Caco-2 (cell line): ENCODE results near the gene COX18. TPM values are rescaled to one million over a fixed set of nuclear protein-coding genes. Genes with fewer than 3 reads are reported as not detected.

Experiments used
- BruUV-seq: library from RNA; stranded (reverse); fragments of 400-500 nt; replicated peaks from 2 replicates; lab custom pipeline; 2021; lab: Mats Ljungman, UMichigan
- CTCF ChIA-PET: fragments of 300-600 bp; sonication (Branson Sonifier 250); formaldehyde crosslinking; loops from one replicate; lab custom pipeline; 2022; ENCODE audit warnings: antibody characterized with exemption; lab: Charles Lee
- POLR2A ChIA-PET: fragments of 300-600 bp; sonication (Branson Sonifier 250); formaldehyde crosslinking; loops from one replicate; lab custom pipeline; 2022; ENCODE audit warnings: antibody characterized with exemption; lab: Charles Lee
- DNase-seq, 2 experiments: peaks; one replicate each; pipeline versions ENCODE4 v3.0.0 to v3.0.0-alpha.2; 2020 to 2022
- H3K27me3 ChIP-seq: replicated peaks from 2 replicates; pipeline ENCODE4 v1.6.0; 2011; ENCODE audit warnings: low read length; ENCODE audit not compliant: control insufficient read depth, insufficient read depth
- H3K36me3 ChIP-seq: 2 replicates; pipeline ENCODE4 v1.5.1; 2011; ENCODE audit warnings: low read length; ENCODE audit not compliant: control insufficient read depth, insufficient read depth
- H3K4me1 ChIP-seq: fragments of 250-450 bp; sonication (Bioruptor Pico); 2 replicates; pipeline ENCODE4 v1.5.1; 2020; ENCODE audit warnings: mild to moderate bottlenecking
- H3K4me3 ChIP-seq: 2 replicates; pipeline ENCODE4 v1.5.1; 2011; ENCODE audit warnings: low read depth, mild to moderate bottlenecking, control low read depth, low read length
- H3K9me3 ChIP-seq: fragments of 250-450 bp; sonication (Bioruptor Pico); 2 replicates; pipeline ENCODE4 v1.5.1; 2020; ENCODE audit warnings: mild to moderate bottlenecking, moderate library complexity
- H3K27ac Mint-ChIP-seq: one replicate; pipeline ENCODE4 v1.8.0; 2022; ENCODE audit warnings: mixed read lengths; ENCODE audit not compliant: unreplicated experiment
- H3K27me3 Mint-ChIP-seq: one replicate; pipeline ENCODE4 v1.8.0; 2022; ENCODE audit warnings: mixed read lengths; ENCODE audit not compliant: insufficient read depth, unreplicated experiment
- H3K36me3 Mint-ChIP-seq: one replicate; pipeline ENCODE4 v1.8.0; 2022; ENCODE audit warnings: mild to moderate bottlenecking, mixed read lengths; ENCODE audit not compliant: insufficient read depth, unreplicated experiment
- H3K4me1 Mint-ChIP-seq: one replicate; pipeline ENCODE4 v1.8.0; 2022; ENCODE audit warnings: low read depth, mixed read lengths; ENCODE audit not compliant: unreplicated experiment
- H3K4me3 Mint-ChIP-seq: one replicate; pipeline ENCODE4 v1.8.0; 2022; ENCODE audit warnings: mild to moderate bottlenecking, moderate library complexity, mixed read lengths; ENCODE audit not compliant: unreplicated experiment
- H3K9me3 Mint-ChIP-seq: one replicate; pipeline ENCODE4 v1.8.0; 2022; ENCODE audit warnings: mixed read lengths; ENCODE audit not compliant: unreplicated experiment
- CTCF ChIP-seq, 2 experiments: fragments of 200-600 bp in 1 of 2; IDR thresholded peaks; 1 replicate in 1 of 2; 2 replicates in 1 of 2; pipeline versions ENCODE4 v1.5.1 to v1.8.0; 2011 to 2022; ENCODE audit warnings: antibody characterized with exemption in 1 of 2, control low read depth in 1 of 2, inconsistent platforms in 1 of 2, low read depth in 1 of 2, low read length in 1 of 2, mild to moderate bottlenecking in 1 of 2, moderate library complexity in 1 of 2; ENCODE audit not compliant: insufficient read depth in 1 of 2, severe bottlenecking in 1 of 2, unreplicated experiment in 1 of 2
- intact Hi-C: fragments of 100-400 bp; cut with micrococcal nuclease; formaldehyde crosslinking; loops from one replicate; pipeline ENCODE4 v1.10.0; 2022; ENCODE audit not compliant: unreplicated experiment
- total RNA-seq: library from RNA; stranded (reverse); gene quantifications from 2 replicates; pipeline ENCODE4 v1.2.3, GENCODE V29; 2022

The COX18 gene
- total RNA-seq, 1 experiment from 2014 or later, result 11.6 TPM

GRCh38 chr4:73028621-73029020 lies 40.9 kb downstream of the COX18 start:
- Histone ChIP-seq H3K27me3 (no peaks in the 10 kb centered on the region), H3K4me3 (no peak overlapping the region), H3K36me3 (no peaks in the 10 kb centered on the region), H3K4me1 (no peaks in the 10 kb centered on the region), H3K9me3 (no peaks in the 10 kb centered on the region)
- Mint-ChIP-seq H3K36me3 (peaks cover 6% of the 10 kb centered on the region), H3K4me3 (no peak overlapping the region), H3K27ac (no peak overlapping the region), H3K4me1 (no peaks in the 10 kb centered on the region), H3K27me3 (peaks cover 13% of the 10 kb centered on the region), H3K9me3 (no peaks in the 10 kb centered on the region)
- CTCF ChIA-PET, result no interaction called here
- intact Hi-C loops, result no loop called here
- no peak for TF ChIP-seq CTCF (IDR thresholded peaks at IDR 0.05; ENCODE audit: insufficient read depth in 1 of 2, low read depth in 1 of 2, low read length in 1 of 2, severe bottlenecking in 1 of 2, unreplicated experiment in 1 of 2)
- no peak for DNase-seq
- POLR2A ChIA-PET, result no interaction called here
- no TSS peak for BruUV-seq

- Mint-ChIP-seq H3K27me3 (peaks cover 10% of the 10 kb centered on the region), H3K4me3 (no peak overlapping the region), H3K4me1 (no peaks in the 10 kb centered on the region), H3K9me3 (no peaks in the 10 kb centered on the region), H3K27ac (no peak overlapping the region), H3K36me3 (peaks cover 6% of the 10 kb centered on the region)
- DNase-seq, result peak in 1 of 2 experiments; percentile 29
- H3K27me3 ChIP-seq, result no peaks in the 10 kb centered on the region
- intact Hi-C loops, result loop anchor here (1.0 kb wide), 1 partner anchor 695 kb away; no protein-coding TSS in a partner anchor
- no peaks in the 10 kb centered on the region for H3K4me1 ChIP-seq
- no peak overlapping the region for H3K4me3 ChIP-seq
- TF ChIP-seq CTCF (IDR thresholded peaks at IDR 0.05; ENCODE audit: insufficient read depth in 1 of 2, low read depth in 1 of 2, low read length in 1 of 2, severe bottlenecking in 1 of 2, unreplicated experiment in 1 of 2), result peak; percentile 26 to 47
- ChIA-PET CTCF (interaction anchor here (0.7 kb wide), 1 partner anchor 411 kb away, joined by 3 read pairs; no protein-coding TSS in a partner anchor), POLR2A (no interaction called here)
- H3K9me3 ChIP-seq, result no peaks in the 10 kb centered on the region
- no TSS peak for BruUV-seq
- no peaks in the 10 kb centered on the region for H3K36me3 ChIP-seq
Measured at GRCh38 chr4:73021634-73022033, 47.9 kb downstream of the COX18 start.

GRCh38 chr4:73019462-73020047 lies 50.0 kb downstream of the COX18 start:
- CTCF ChIA-PET, result no interaction called here
- Mint-ChIP-seq H3K36me3 (no peaks in the 10 kb centered on the region), H3K4me1 (no peaks in the 10 kb centered on the region), H3K4me3 (no peak overlapping the region), H3K27ac (no peak overlapping the region), H3K9me3 (no peaks in the 10 kb centered on the region), H3K27me3 (peaks cover 7% of the 10 kb centered on the region)
- no TSS peak for BruUV-seq
- Histone ChIP-seq H3K36me3 (no peaks in the 10 kb centered on the region), H3K9me3 (no peaks in the 10 kb centered on the region), H3K4me1 (no peaks in the 10 kb centered on the region), H3K4me3 (no peak overlapping the region), H3K27me3 (no peaks in the 10 kb centered on the region)
- intact Hi-C loops, result loop anchor here (1.0 to 2.0 kb wide), 3 partner anchors 111 to 514 kb away; no protein-coding TSS in a partner anchor
- POLR2A ChIA-PET, result no interaction called here
- TF ChIP-seq CTCF (IDR thresholded peaks at IDR 0.05; ENCODE audit: insufficient read depth in 1 of 2, low read depth in 1 of 2, low read length in 1 of 2, severe bottlenecking in 1 of 2, unreplicated experiment in 1 of 2), result peak; percentile 53 to 65
- peak in 1 of 2 experiments; percentile 44 for DNase-seq
